WTC11 (cell line): Measurements from ENCODE around the gene AGXT. TPM values are rescaled to one million over a fixed set of nuclear protein-coding genes. Genes with fewer than 3 reads are reported as not detected.

ENCODE experiments used
- ATAC-seq: fragments of 200-7000 bp; cut with Tn5 transposase; 2 replicates; pipeline ENCODE4 v1.10.0; 2021; ENCODE audit warnings: mild to moderate bottlenecking, moderate library complexity
- CTCF ChIA-PET: fragments of 300-600 bp; sonication (Branson Sonifier 250); formaldehyde crosslinking; loops from one replicate; lab custom pipeline; 2021; ENCODE audit warnings: antibody characterized with exemption; lab: Charles Lee
- POLR2A ChIA-PET: fragments of 350-600 bp; sonication (Branson Sonifier 250); formaldehyde crosslinking; loops from one replicate; lab custom pipeline; 2021; ENCODE audit warnings: antibody characterized with exemption; lab: Charles Lee
- DNase-seq: peaks from one replicate; pipeline ENCODE4 v3.0.0; 2021; ENCODE audit warnings: low spot score
- H3K27ac Mint-ChIP-seq: 2 replicates; pipeline ENCODE4 v1.8.0; 2021; ENCODE audit warnings: mixed read lengths
- H3K27me3 Mint-ChIP-seq: 2 replicates; pipeline ENCODE4 v1.8.0; 2021; ENCODE audit warnings: low read depth, mild to moderate bottlenecking, moderate library complexity, mixed read lengths
- H3K36me3 Mint-ChIP-seq: 2 replicates; pipeline ENCODE4 v1.8.0; 2021; ENCODE audit warnings: mixed read lengths
- H3K4me1 Mint-ChIP-seq: 2 replicates; pipeline ENCODE4 v1.8.0; 2022; ENCODE audit warnings: mixed read lengths
- H3K4me3 Mint-ChIP-seq: 2 replicates; pipeline ENCODE4 v1.8.0; 2021; ENCODE audit warnings: mild to moderate bottlenecking, moderate library complexity, mixed read lengths
- H3K9me3 Mint-ChIP-seq: 2 replicates; pipeline ENCODE4 v1.8.0; 2021; ENCODE audit warnings: mixed read lengths
- AFF4 ChIP-seq: sonication (generic); formaldehyde crosslinking; IDR thresholded peaks from 2 replicates; pipeline ENCODE4 v1.8.1; 2023; ENCODE audit warnings: mild to moderate bottlenecking, missing genetic modification reagents, borderline replicate concordance
- ATF2 ChIP-seq: sonication (generic); formaldehyde crosslinking; IDR thresholded peaks from 2 replicates; pipeline ENCODE4 v1.8.1; 2022; ENCODE audit warnings: low read depth, missing genetic modification reagents, borderline replicate concordance
- ATF6 ChIP-seq: sonication (generic); formaldehyde crosslinking; IDR thresholded peaks from 2 replicates; pipeline ENCODE4 v1.8.1; 2023; ENCODE audit warnings: mild to moderate bottlenecking, missing genetic modification reagents
- CTCF ChIP-seq: fragments of 200-600 bp; IDR thresholded peaks from 2 replicates; pipeline ENCODE4 v1.8.0; 2022; ENCODE audit warnings: antibody characterized with exemption
- E2F1 ChIP-seq: sonication (generic); formaldehyde crosslinking; IDR thresholded peaks from 2 replicates; pipeline ENCODE4 v1.8.0; 2022; ENCODE audit warnings: mild to moderate bottlenecking, missing genetic modification reagents
- EMX1 ChIP-seq: fragments of 250-450 bp; sonication (Bioruptor Pico); IDR thresholded peaks from 2 replicates; pipeline ENCODE4 v1.8.0; 2021; ENCODE audit warnings: mild to moderate bottlenecking
- ETV6 ChIP-seq: sonication (generic); formaldehyde crosslinking; IDR thresholded peaks from 2 replicates; pipeline ENCODE4 v1.8.1; 2022; ENCODE audit warnings: mild to moderate bottlenecking, missing genetic modification reagents
- FOXP4 ChIP-seq: sonication (generic); formaldehyde crosslinking; IDR thresholded peaks from 2 replicates; pipeline ENCODE4 v1.8.0; 2022; ENCODE audit warnings: mild to moderate bottlenecking, missing genetic modification reagents
- GRHL2 ChIP-seq: fragments of 250-450 bp; sonication (Bioruptor Pico); IDR thresholded peaks from 2 replicates; pipeline ENCODE4 v1.8.0; 2022; ENCODE audit warnings: mild to moderate bottlenecking, moderate library complexity; ENCODE audit not compliant: insufficient replicate concordance, severe bottlenecking
- IRF1 ChIP-seq: sonication (generic); formaldehyde crosslinking; IDR thresholded peaks from 2 replicates; pipeline ENCODE4 v1.8.0; 2023; ENCODE audit warnings: missing genetic modification reagents
- MYBL2 ChIP-seq: sonication (generic); formaldehyde crosslinking; IDR thresholded peaks from 2 replicates; pipeline ENCODE4 v1.8.1; 2023; ENCODE audit warnings: mild to moderate bottlenecking, moderate library complexity, missing genetic modification reagents
- PREB ChIP-seq: sonication (generic); formaldehyde crosslinking; IDR thresholded peaks from 2 replicates; pipeline ENCODE4 v1.8.1; 2022; ENCODE audit warnings: mild to moderate bottlenecking, missing genetic modification reagents, moderate library complexity, borderline replicate concordance
- SOX15 ChIP-seq: fragments of 250-450 bp; sonication (Bioruptor Pico); IDR thresholded peaks from 2 replicates; pipeline ENCODE4 v1.9.0; 2021; ENCODE audit warnings: mild to moderate bottlenecking
- STAT6 ChIP-seq: sonication (generic); formaldehyde crosslinking; conservative IDR thresholded peaks from 2 replicates; pipeline ENCODE4 v1.8.1; 2023; ENCODE audit warnings: mild to moderate bottlenecking, low read depth, missing genetic modification reagents, moderate library complexity
- ZNF232 ChIP-seq: sonication (generic); formaldehyde crosslinking; IDR thresholded peaks from 2 replicates; pipeline ENCODE4 v1.8.0; 2022; ENCODE audit warnings: mild to moderate bottlenecking, missing genetic modification reagents
- ZNF263 ChIP-seq: sonication (generic); formaldehyde crosslinking; IDR thresholded peaks from 2 replicates; pipeline ENCODE4 v1.8.1; 2022; ENCODE audit warnings: low read depth, mild to moderate bottlenecking, moderate library complexity, missing genetic modification reagents
- total RNA-seq: library from RNA; stranded (reverse); gene quantifications from 3 replicates; pipeline ENCODE4 v1.2.3, GENCODE V29; 2021

The AGXT gene
- total RNA-seq, 1 experiment from 2014 or later, result 0.24 TPM

GRCh38 chr2:240892925-240893324 lies 24.3 kb downstream of the AGXT start:
- DNase-seq, result no peak
- CTCF ChIA-PET, result interaction anchor here (0.8 to 1.6 kb wide), 3 partner anchors 21 to 91 kb away, joined by 3 to 5 read pairs (median 5); no protein-coding TSS in a partner anchor
- Mint-ChIP-seq H3K4me1 (no peaks in the 10 kb centered on the region), H3K27ac (no peak overlapping the region), H3K9me3 (no peaks in the 10 kb centered on the region), H3K36me3 (no peaks in the 10 kb centered on the region), H3K27me3 (no peaks in the 10 kb centered on the region), H3K4me3 (no peak overlapping the region)
- TF ChIP-seq FOXP4 (CRISPR knock-in tag) (no peak), PREB (CRISPR knock-in tag) (no peak), EMX1 (CRISPR knock-in tag) (no peak), STAT6 (no peak), ETV6 (CRISPR knock-in tag) (no peak), ATF6 (no peak), E2F1 (CRISPR knock-in tag) (no peak), MYBL2 (no peak), AFF4 (CRISPR knock-in tag) (no peak), ATF2 (CRISPR knock-in tag) (no peak), IRF1 (CRISPR knock-in tag) (no peak), ZNF263 (CRISPR knock-in tag) (no peak), GRHL2 (no peak), CTCF (no peak), SOX15 (CRISPR knock-in tag) (no peak), ZNF232 (no peak)
- ATAC-seq, result no peak
- POLR2A ChIA-PET, result no interaction called here
